GM23338 (cell line): ENCODE measurements around the gene ING3. TPM values are rescaled to one million over a fixed set of nuclear protein-coding genes. Genes with fewer than 3 reads are reported as not detected.

ENCODE experiments used
- ATAC-seq: fragments of 200-7000 bp; cut with Tn5 transposase; 3 replicates; pipeline ENCODE4 v1.9.1; 2020
- DNase-seq: peaks from one replicate; pipeline ENCODE4 v3.0.0-alpha.2; 2015; ENCODE audit warnings: low spot score
- H2AFZ ChIP-seq: fragments of 200-600 bp; sonication (generic); 2 replicates; pipeline ENCODE4 v1.8.0; 2016; ENCODE audit warnings: antibody characterized with exemption, mild to moderate bottlenecking, moderate library complexity
- H3F3A ChIP-seq: fragments of 200-600 bp; sonication (generic); replicated peaks from 2 replicates; pipeline ENCODE4 v1.8.0; 2017; ENCODE audit warnings: antibody characterized with exemption, mixed run types, low read depth
- H3K27ac ChIP-seq: fragments of 200-600 bp; sonication (generic); 2 replicates; pipeline ENCODE4 v1.6.1; 2016; ENCODE audit warnings: low read depth
- H3K27me3 ChIP-seq: fragments of 200-600 bp; sonication (generic); 2 replicates; pipeline ENCODE4 v1.8.0; 2016; ENCODE audit warnings: mild to moderate bottlenecking, mixed run types, moderate library complexity; ENCODE audit not compliant: insufficient read depth
- H3K36me3 ChIP-seq: fragments of 200-600 bp; sonication (generic); 2 replicates; pipeline ENCODE4 v1.8.0; 2016; ENCODE audit warnings: mild to moderate bottlenecking; ENCODE audit not compliant: insufficient read depth
- H3K4me1 ChIP-seq: fragments of 200-600 bp; sonication (generic); 2 replicates; pipeline ENCODE4 v1.8.0; 2016; ENCODE audit warnings: mild to moderate bottlenecking, moderate library complexity; ENCODE audit not compliant: insufficient read depth
- H3K4me2 ChIP-seq: fragments of 200-600 bp; sonication (generic); 2 replicates; pipeline ENCODE4 v1.7.1; 2017; ENCODE audit warnings: mixed run types
- H3K4me3 ChIP-seq: fragments of 200-600 bp; sonication (generic); 2 replicates; pipeline ENCODE4 v1.6.1; 2016; ENCODE audit warnings: mixed run types
- H3K79me2 ChIP-seq: fragments of 200-600 bp; sonication (generic); replicated peaks from 2 replicates; pipeline ENCODE4 v1.8.0; 2017; ENCODE audit warnings: mild to moderate bottlenecking; ENCODE audit not compliant: insufficient read depth
- H3K9me2 ChIP-seq: fragments of 200-600 bp; sonication (generic); 2 replicates; pipeline ENCODE4 v1.8.0; 2017; ENCODE audit not compliant: insufficient read depth
- H4K20me1 ChIP-seq: fragments of 200-600 bp; sonication (generic); replicated peaks from 2 replicates; pipeline ENCODE4 v1.8.0; 2017; ENCODE audit warnings: mild to moderate bottlenecking; ENCODE audit not compliant: insufficient read depth
- H3K27ac Mint-ChIP-seq: 2 replicates; pipeline ENCODE4 v1.8.0; 2020; ENCODE audit warnings: inconsistent platforms, mild to moderate bottlenecking, moderate library complexity, mixed read lengths
- H3K27me3 Mint-ChIP-seq: 3 replicates; pipeline ENCODE4 v1.8.0; 2022; ENCODE audit warnings: low read depth, mild to moderate bottlenecking, moderate library complexity, mixed read lengths, inconsistent platforms; ENCODE audit not compliant: insufficient read depth, poor library complexity
- H3K36me3 Mint-ChIP-seq: 3 replicates; pipeline ENCODE4 v1.8.0; 2021; ENCODE audit warnings: low read depth, mild to moderate bottlenecking, inconsistent platforms, moderate library complexity, mixed read lengths
- H3K4me1 Mint-ChIP-seq: 3 replicates; pipeline ENCODE4 v1.8.0; 2020; ENCODE audit warnings: mild to moderate bottlenecking, inconsistent platforms, mixed read lengths
- H3K4me3 Mint-ChIP-seq: 3 replicates; pipeline ENCODE4 v1.8.0; 2021; ENCODE audit warnings: moderate library complexity, mild to moderate bottlenecking, inconsistent platforms, mixed read lengths
- H3K9me3 Mint-ChIP-seq: 3 replicates; pipeline ENCODE4 v1.8.0; 2020; ENCODE audit warnings: moderate library complexity, mild to moderate bottlenecking, inconsistent platforms, mixed read lengths
- CREB1 ChIP-seq: fragments of 250-450 bp; sonication (Bioruptor Pico); IDR thresholded peaks from 2 replicates; pipeline ENCODE4 v1.5.0; 2020; ENCODE audit warnings: low read depth, mild to moderate bottlenecking, moderate library complexity
- CTCF ChIP-seq, 2 experiments: fragments of 200-600 bp in 1 of 2; sonication (generic) in 1 of 2; conservative IDR thresholded peaks; 2 replicates each; pipeline versions ENCODE4 v1.5.1 to v1.6.1; 2016 to 2017; ENCODE audit warnings: antibody characterized with exemption in 2 of 2, low read depth in 2 of 2, mild to moderate bottlenecking in 2 of 2, moderate library complexity in 1 of 2
- ETS1 ChIP-seq: IDR thresholded peaks from 2 replicates; pipeline ENCODE4 v1.6.1; 2016; ENCODE audit warnings: antibody characterized with exemption
- EZH2 ChIP-seq: fragments of 200-600 bp; sonication (generic); IDR thresholded peaks from one replicate; pipeline ENCODE4 v1.8.0; 2017; ENCODE audit warnings: antibody characterized with exemption, mild to moderate bottlenecking, low read depth; ENCODE audit not compliant: unreplicated experiment
- EZH2phosphoT487 ChIP-seq: fragments of 200-600 bp; sonication (generic); IDR thresholded peaks from one replicate; pipeline ENCODE4 v1.8.1; 2018; ENCODE audit warnings: antibody characterized with exemption; ENCODE audit not compliant: unreplicated experiment
- JUNB ChIP-seq: IDR thresholded peaks from one replicate; pipeline ENCODE4 v1.6.1; 2016; ENCODE audit warnings: antibody characterized with exemption; ENCODE audit not compliant: unreplicated experiment
- NANOG ChIP-seq: IDR thresholded peaks from 2 replicates; pipeline ENCODE4 v1.6.1; 2016; ENCODE audit warnings: antibody characterized with exemption, borderline replicate concordance
- POLR2AphosphoS5 ChIP-seq: IDR thresholded peaks from 2 replicates; pipeline ENCODE4 v1.6.1; 2016; ENCODE audit warnings: antibody characterized with exemption, low read depth
- REST ChIP-seq: IDR thresholded peaks from one replicate; pipeline ENCODE4 v1.6.1; 2018; ENCODE audit warnings: antibody characterized with exemption; ENCODE audit not compliant: unreplicated experiment
- STAT1 ChIP-seq: IDR thresholded peaks from one replicate; pipeline ENCODE4 v1.6.1; 2016; ENCODE audit warnings: antibody characterized with exemption; ENCODE audit not compliant: unreplicated experiment
- ZNF114 ChIP-seq: fragments of 250-450 bp; sonication (Bioruptor Pico); IDR thresholded peaks from 2 replicates; pipeline ENCODE4 v1.5.0; 2020; ENCODE audit warnings: mild to moderate bottlenecking, moderate library complexity
- ZNF331 ChIP-seq: fragments of 250-450 bp; sonication (Bioruptor Pico); IDR thresholded peaks from 2 replicates; pipeline ENCODE4 v1.5.0; 2020; ENCODE audit warnings: low read depth, mild to moderate bottlenecking, moderate library complexity
- polyA plus RNA-seq: library from polyadenylated mRNA; unstranded; fragments of >200 nt; fragmentation: Nextera tagmentation; extraction: Ambion mirVana; gene quantifications from 2 replicates; pipeline ENCODE4 v1.2.1, GENCODE V29; 2016
- total RNA-seq: library from RNA; depleted of rRNA; stranded (reverse); fragments of >200 nt; shearing (Covaris generic); gene quantifications from 2 replicates; pipeline ENCODE4 v1.2.3, GENCODE V29; 2014

ING3 gene
- total and polyA plus RNA-seq, 2 experiments from 2014 or later = 17.8 to 26.2 TPM

GRCh38 chr7:121002048-121002756, 51.6 kb downstream of the ING3 start (continued):
- TF ChIP-seq REST (no peak), JUNB (no peak)

- Histone ChIP-seq H3K79me2 (no peaks in the 10 kb centered on the region), H4K20me1 (no peaks in the 10 kb centered on the region), H3K36me3 (no peaks in the 10 kb centered on the region), H3K4me1 (peaks cover 3% of the 10 kb centered on the region; the same call in 1 of the 2 replicates), H2AFZ (no peak overlapping the region), H3F3A (no peaks in the 10 kb centered on the region), H3K27ac (no peak overlapping the region), H3K4me2 (no peak overlapping the region), H3K27me3 (no peaks in the 10 kb centered on the region), H3K9me2 (no peaks in the 10 kb centered on the region), H3K4me3 (no peak overlapping the region)
- H3K27ac Mint-ChIP-seq = no peak overlapping the region
- H3K27me3 Mint-ChIP-seq = no peaks in the 10 kb centered on the region
- H3K4me3 Mint-ChIP-seq = no peak overlapping the region
- DNase-seq (no peak), ATAC-seq (no peak)
- no peaks in the 10 kb centered on the region for H3K36me3 Mint-ChIP-seq
- peaks cover 17% of the 10 kb centered on the region for H3K4me1 Mint-ChIP-seq
- H3K9me3 Mint-ChIP-seq = no peaks in the 10 kb centered on the region; the same call in 2 of the 3 replicates
- no peak for TF ChIP-seq JUNB
- no peak for TF ChIP-seq ZNF114 (CRISPR knock-in tag)
- no peak for TF ChIP-seq NANOG
- TF ChIP-seq CREB1 (CRISPR knock-in tag) = no peak
- no peak for TF ChIP-seq REST
- no peak for TF ChIP-seq EZH2
- TF ChIP-seq POLR2AphosphoS5 = no peak
- no peak for TF ChIP-seq ETS1
- no peak for TF ChIP-seq CTCF (conservative IDR thresholded peaks at IDR 0.05; ENCODE audit: low read depth in 2 of 2)
- TF ChIP-seq ZNF331 (CRISPR knock-in tag) = no peak
- no peak for TF ChIP-seq STAT1
- no peak for TF ChIP-seq EZH2phosphoT487
Measured at GRCh38 chr7:121002757-121003200, 52.2 kb downstream of the ING3 start.
